ENCODE results near the gene RPL28. TPM values are rescaled to one million over a fixed set of nuclear protein-coding genes. Genes with fewer than 3 reads are reported as not detected.

Gene RPL28
- total and polyA plus RNA-seq, 2 of the 13 experiments (the other 11 are each of a cell fraction or from before 2014, with no cell fraction given) = 105 to 420 TPM

DNA sequence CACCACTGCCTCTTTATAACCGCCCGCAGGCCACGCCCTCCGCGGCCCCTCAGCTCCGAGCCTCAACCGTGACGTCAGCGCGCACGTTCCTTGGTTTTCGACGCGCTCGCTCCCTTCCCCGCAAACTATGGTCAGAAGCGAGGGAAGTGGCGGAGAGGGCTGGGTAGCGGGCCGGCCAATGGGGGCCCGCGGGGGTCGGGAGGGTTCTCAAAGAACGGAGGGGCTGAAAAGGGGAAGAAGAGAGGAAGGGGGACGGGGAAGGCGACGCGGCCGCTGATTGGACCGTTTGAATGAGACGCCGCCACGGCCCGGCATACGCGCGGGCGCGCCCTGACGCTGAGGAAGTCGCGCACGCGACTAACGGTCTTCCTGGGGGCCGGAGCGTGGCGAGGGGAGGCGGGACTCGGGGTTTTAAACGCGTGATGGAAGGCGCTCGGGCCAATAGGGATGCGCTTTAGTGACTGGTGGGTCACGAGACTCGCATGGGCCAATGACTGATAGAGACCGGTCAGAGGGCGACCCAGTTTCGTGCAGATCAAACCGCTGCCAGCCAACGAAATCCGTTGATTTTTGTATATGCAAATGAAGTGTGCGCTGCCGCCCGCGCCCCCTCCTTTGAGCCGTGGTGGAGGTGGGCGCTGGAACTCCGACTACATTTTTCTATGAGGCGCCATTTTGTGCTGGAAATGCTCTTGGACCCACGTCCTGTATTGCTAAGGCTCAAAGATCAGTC lies 22.2 kb downstream of the RPL28 start (continued):
- peak; percentile 38; the same call in 1 of the 2 replicates for TF ChIP-seq KLF12 (CRISPR knock-in tag; IDR thresholded peaks at IDR 0.05; ENCODE audit: borderline replicate concordance)
- TF ChIP-seq, protein P1, sequence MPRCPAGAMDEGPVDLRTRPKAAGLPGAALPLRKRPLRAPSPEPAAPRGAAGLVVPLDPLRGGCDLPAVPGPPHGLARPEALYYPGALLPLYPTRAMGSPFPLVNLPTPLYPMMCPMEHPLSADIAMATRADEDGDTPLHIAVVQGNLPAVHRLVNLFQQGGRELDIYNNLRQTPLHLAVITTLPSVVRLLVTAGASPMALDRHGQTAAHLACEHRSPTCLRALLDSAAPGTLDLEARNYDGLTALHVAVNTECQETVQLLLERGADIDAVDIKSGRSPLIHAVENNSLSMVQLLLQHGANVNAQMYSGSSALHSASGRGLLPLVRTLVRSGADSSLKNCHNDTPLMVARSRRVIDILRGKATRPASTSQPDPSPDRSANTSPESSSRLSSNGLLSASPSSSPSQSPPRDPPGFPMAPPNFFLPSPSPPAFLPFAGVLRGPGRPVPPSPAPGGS (CRISPR knock-in tag; IDR thresholded peaks at IDR 0.05) = no peak
- peak; percentile 21 for TF ChIP-seq ZNF781 (CRISPR knock-in tag; IDR thresholded peaks at IDR 0.05; ENCODE audit: borderline replicate concordance, not compliant biosample characterization)
- no peak for TF ChIP-seq TARDBP (CRISPR knock-in tag; IDR thresholded peaks at IDR 0.05)
- TF ChIP-seq ZNF547 (CRISPR knock-in tag; IDR thresholded peaks at IDR 0.05) = no peak
- no peak for TF ChIP-seq ZNF746 (CRISPR knock-in tag; IDR thresholded peaks at IDR 0.05)
- TF ChIP-seq KMT2B (CRISPR knock-in tag; IDR thresholded peaks at IDR 0.05) = peak; percentile 49; the same call in 1 of the 2 replicates
- no peak for TF ChIP-seq ZNF207 (IDR thresholded peaks at IDR 0.05; ENCODE audit: borderline replicate concordance)
- TF ChIP-seq, protein P2, sequence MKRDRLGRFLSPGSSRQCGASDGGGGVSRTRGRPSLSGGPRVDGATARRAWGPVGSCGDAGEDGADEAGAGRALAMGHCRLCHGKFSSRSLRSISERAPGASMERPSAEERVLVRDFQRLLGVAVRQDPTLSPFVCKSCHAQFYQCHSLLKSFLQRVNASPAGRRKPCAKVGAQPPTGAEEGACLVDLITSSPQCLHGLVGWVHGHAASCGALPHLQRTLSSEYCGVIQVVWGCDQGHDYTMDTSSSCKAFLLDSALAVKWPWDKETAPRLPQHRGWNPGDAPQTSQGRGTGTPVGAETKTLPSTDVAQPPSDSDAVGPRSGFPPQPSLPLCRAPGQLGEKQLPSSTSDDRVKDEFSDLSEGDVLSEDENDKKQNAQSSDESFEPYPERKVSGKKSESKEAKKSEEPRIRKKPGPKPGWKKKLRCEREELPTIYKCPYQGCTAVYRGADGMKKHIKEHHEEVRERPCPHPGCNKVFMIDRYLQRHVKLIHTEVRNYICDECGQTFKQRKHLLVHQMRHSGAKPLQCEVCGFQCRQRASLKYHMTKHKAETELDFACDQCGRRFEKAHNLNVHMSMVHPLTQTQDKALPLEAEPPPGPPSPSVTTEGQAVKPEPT (CRISPR knock-in tag; IDR thresholded peaks at IDR 0.05; ENCODE audit: low read depth) = no peak
- TF ChIP-seq, protein P3, sequence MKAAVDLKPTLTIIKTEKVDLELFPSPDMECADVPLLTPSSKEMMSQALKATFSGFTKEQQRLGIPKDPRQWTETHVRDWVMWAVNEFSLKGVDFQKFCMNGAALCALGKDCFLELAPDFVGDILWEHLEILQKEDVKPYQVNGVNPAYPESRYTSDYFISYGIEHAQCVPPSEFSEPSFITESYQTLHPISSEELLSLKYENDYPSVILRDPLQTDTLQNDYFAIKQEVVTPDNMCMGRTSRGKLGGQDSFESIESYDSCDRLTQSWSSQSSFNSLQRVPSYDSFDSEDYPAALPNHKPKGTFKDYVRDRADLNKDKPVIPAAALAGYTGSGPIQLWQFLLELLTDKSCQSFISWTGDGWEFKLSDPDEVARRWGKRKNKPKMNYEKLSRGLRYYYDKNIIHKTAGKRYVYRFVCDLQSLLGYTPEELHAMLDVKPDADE (CRISPR knock-in tag; IDR thresholded peaks at IDR 0.05) = no peak
- no peak for TF ChIP-seq ZNF552 (CRISPR knock-in tag; IDR thresholded peaks at IDR 0.05; ENCODE audit: borderline replicate concordance)
- TF ChIP-seq, protein P4, sequence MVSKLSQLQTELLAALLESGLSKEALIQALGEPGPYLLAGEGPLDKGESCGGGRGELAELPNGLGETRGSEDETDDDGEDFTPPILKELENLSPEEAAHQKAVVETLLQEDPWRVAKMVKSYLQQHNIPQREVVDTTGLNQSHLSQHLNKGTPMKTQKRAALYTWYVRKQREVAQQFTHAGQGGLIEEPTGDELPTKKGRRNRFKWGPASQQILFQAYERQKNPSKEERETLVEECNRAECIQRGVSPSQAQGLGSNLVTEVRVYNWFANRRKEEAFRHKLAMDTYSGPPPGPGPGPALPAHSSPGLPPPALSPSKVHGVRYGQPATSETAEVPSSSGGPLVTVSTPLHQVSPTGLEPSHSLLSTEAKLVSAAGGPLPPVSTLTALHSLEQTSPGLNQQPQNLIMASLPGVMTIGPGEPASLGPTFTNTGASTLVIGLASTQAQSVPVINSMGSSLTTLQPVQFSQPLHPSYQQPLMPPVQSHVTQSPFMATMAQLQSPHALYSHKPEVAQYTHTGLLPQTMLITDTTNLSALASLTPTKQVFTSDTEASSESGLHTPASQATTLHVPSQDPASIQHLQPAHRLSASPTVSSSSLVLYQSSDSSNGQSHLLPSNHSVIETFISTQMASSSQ (IDR thresholded peaks at IDR 0.05; ENCODE audit: low read depth) = no peak
- TF ChIP-seq, protein P4 (CRISPR knock-in tag; IDR thresholded peaks at IDR 0.05; ENCODE audit: borderline replicate concordance) = peak; percentile 65
- no peak for TF ChIP-seq ZNF180 (CRISPR knock-in tag; IDR thresholded peaks at IDR 0.05; ENCODE audit: borderline replicate concordance, low read depth)
- no peak for TF ChIP-seq ZFY (CRISPR knock-in tag; IDR thresholded peaks at IDR 0.05)
- peak; percentile 75 for TF ChIP-seq THAP11 (CRISPR knock-in tag; IDR thresholded peaks at IDR 0.05)
- no peak for TF ChIP-seq ZFAT (CRISPR knock-in tag; conservative IDR thresholded peaks at IDR 0.05)
- peak; percentile 62; the same call in 1 of the 2 replicates for TF ChIP-seq ZNF644 (CRISPR knock-in tag; IDR thresholded peaks at IDR 0.05; ENCODE audit: low read depth)
- no peak for TF ChIP-seq ZNF24 (IDR thresholded peaks at IDR 0.05)
- TF ChIP-seq RBFOX2 (IDR thresholded peaks at IDR 0.05; ENCODE audit: low read depth, low read length) = peak; percentile 12
- TF ChIP-seq ASH2L (IDR thresholded peaks at IDR 0.05; ENCODE audit: insufficient read length, low read depth, low read length) = peak; percentile 51

Data from HepG2 (cell line).